ENCODE measurements around the gene DNAH9.
"Not testable (repeated sequence)": the region's sequence is repeated elsewhere in the genome, so short reads cannot be mapped to it uniquely, and the experiment has no call there.

The DNAH9 gene

DNA sequence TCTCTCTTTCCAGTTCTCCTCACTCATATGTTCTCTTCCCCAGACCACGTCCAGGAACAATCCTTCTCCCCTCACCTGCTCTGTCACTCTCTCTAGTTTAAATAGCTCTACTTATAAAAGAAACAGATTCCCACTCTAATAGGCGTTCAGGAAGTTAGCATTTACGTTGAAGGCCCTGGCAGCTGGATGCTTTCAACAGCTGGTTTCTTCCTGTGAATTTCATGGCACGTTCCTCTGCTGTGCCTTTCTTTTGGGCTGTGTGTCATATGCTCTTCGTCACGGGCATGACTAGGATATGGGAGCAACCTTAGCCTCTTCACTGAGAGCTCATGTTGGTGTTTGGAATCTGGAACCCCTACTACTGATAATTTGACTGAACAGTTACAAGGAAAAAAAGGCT, 325.8 kb downstream of the DNAH9 start:
- DNase-seq: no peak

DNA sequence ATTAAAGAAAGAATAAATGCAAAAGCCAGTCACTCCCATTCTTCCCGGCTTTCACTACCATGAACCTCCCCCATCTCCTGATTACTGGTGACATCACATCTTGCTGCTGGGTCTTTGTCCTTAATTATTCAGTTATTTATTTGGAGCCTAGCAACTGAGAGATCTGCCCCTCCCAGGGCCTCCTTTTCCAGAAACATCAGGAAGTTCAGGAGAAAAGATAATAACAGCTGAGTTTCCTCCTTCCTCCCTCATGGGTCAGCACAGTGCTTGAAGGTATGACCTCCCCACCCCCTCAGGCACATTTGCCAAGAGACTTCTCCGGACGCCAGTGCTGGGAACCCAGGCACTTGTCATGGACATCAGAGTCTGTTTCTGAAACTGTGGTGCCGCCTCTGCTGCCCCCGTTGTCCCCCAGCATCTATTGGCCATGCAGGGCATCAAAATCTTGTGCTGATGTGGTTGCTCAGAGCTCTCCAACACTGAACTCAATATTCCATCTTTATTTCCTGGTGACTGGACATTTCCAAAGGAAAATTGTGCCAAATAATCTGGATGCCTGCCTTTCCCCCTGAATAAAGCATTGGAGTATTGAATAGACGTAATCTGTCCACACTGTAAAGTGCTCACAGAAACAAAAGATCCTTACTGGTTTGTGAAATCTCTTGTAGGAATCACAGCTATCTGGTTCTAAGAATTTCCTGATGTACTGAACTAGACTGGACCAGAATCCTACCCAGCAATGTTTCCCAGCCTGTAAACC, 327.2 kb downstream of the DNAH9 start:
- no peak for DNase-seq

DNA sequence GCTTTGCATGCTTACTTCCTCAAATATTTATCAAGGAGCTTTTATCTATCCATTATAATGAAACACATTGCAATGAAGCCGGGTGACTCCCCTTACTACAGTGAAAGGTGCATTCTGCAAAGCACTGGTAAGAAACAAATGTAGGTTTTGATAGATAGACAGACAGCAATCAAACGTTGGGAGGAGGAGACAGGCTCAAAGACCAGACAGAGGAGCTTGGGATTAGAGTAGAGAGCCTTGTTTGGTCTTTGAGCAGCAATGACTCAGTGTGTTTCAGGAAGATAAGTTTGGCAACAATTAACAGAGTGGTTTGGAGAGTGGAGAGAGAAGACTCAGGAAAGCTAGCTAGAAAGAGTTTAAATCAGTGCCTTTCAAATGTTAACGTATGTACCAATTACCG, 330.2 kb downstream of the DNAH9 start:
- DNase-seq: no peak

DNA sequence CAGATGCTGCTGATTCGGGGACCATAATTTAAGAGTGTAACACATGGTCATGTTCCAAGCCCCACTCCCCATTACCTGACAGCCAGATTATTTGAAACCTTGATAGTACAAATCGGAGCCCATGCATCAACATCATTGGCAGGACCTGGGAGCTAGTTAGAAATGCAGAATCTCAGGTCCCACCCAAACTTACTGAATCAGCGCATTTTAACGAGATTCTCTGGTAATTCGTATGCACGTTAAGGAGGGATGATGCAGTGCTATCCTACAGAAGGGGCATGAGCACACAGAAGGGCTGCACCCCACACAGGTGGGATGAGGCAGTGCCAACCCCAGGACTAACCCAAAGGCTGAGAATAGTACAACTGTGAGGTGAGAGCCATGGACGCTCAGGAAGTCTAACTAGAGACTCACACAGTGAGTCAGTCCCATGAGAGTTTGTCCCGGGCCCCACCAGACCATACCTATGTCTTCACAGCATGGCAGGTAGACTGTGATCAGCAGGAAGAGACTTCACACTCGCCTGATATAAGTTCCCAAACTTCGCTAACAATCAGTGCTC, 334.1 kb downstream of the DNAH9 start:
- DNase-seq: no peak

DNA sequence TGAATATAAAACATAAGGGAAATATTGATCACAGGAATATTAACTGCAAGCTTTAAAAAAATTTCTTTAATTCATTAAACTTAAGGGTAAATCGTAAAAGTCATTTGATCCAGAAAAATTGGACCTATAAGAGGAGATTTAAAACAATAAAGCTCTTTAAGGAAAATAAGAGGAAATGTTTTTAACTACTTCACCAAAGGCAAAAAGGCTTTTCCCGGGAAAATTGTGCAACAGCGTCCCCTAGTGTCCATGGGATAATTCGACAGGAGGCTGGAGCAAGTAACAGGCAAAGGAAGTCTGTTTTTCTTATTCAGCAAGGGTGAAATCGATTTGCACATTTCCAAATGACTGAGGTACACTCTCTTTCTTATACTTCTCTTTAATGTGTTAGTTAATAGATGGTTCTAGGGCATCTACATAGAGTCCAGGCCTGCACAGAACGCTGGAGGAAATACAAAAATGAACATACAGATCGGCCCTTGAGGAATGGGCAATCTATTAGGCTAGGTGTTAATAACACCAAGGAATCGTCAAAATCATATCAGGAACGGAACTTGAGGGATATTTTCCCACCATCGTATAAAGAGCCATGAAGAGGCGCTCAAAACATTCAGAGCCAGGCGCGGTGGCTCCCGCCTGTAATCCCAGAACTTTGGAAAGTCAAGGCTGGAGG, 337.6 kb downstream of the DNAH9 start:
- DNase-seq: no peak

DNA sequence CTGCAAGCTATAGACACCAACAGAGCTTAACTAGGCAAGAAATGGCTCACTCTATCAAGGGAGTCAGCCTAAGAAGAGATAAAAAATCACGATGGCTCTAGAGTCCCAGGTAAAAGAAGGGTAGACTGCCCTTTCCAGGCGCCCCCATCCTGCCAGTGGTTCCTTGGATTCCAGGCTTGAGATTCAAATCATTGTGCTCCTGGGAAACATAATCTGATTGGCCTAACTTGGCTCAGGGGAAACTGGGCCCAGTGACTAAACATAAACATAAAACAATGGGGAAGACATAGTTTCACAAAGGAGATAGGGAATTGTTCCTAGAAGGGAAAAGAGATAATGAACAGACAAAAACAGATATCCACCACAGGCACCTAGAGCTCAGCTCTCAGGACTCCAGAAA, 342.6 kb downstream of the DNAH9 start:
- no peak for DNase-seq

DNA sequence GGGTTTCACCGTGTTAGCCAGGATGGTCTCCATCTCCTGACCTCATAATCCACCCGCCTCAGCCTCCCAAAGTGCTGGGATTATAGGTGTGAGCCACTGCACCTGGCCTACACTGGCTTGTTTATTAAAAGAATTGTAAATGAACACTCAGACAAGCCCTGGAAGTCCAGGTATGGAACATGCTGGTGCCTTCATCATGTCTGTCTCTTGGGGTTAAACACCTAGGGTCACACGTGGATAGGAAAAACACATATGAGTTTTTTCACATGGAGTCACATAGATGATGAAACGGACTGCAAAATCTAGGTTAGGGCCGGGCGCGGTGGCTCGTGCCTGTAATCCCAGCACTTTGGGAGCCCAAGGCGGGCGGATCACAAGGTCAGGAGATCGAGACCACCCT, 344.8 kb downstream of the DNAH9 start:
- DNase-seq: not testable (repeated sequence)

DNA sequence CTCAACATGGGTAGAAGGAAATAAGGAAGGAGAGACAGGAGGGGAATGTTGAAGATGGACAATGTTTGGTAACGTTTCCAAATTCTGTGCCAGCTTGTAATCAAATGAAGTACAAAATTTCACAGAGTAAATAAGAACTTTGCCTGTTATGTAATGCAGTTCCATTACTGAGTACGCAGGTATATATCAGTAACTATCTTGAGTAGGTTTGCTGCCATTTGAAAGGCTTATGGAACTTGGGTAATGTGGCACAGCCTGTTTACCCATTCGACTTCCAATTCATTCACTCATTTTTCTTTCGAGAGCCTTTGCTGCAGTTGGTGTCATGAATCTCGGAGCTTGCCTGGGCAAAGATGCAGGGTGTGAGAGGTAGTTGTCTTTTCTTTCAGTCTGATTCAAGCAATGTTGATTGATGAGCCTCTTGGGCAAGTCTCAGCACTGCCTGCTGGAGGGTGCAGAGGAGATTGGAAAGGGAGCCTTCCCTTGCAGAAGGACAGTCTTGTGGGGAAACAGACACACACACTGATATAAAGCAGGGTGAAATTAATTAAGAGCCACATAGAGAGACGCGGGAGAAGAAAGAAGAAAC, 345.6 kb downstream of the DNAH9 start:
- DNase-seq: no peak

DNA sequence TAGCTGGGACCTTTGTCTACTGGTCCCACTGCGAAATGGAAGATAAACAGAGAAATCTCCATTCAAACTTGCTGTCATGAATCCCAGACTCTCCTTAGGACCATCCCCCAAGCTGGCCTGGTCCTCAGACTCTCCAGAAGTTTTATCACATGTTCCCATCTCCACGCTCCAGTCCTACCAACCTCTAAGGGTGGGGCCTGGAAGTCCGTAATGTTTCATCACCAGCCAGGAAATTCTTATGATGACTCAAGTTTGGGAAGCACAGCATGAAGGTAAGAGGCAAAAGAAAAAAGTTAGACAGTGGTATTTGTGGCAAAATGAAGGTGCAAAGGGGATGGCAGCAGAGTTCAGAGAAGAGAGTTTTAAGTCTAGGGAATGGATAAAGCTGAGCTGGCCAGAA, 346.3 kb downstream of the DNAH9 start:
- no peak for DNase-seq

DNA sequence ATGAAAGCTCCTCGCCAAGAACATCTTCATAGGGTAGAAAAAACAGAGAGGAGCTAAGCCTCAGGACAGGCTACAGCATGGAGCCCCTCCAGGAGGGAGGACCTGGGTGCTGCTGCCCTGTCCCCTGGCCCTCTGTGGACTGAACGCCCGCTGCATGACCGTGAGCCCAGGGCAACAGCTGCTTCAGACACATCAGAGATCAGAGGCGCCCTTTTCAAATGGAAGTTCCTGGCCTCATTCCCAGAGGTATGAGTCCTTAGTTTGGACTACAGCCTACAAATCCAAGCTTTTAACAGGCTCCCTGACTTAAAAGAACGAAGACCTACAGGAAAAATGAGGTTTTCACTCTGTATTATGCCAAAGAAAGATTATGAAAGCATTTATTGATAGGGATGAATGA, 350.5 kb downstream of the DNAH9 start:
- no peak for DNase-seq

DNA sequence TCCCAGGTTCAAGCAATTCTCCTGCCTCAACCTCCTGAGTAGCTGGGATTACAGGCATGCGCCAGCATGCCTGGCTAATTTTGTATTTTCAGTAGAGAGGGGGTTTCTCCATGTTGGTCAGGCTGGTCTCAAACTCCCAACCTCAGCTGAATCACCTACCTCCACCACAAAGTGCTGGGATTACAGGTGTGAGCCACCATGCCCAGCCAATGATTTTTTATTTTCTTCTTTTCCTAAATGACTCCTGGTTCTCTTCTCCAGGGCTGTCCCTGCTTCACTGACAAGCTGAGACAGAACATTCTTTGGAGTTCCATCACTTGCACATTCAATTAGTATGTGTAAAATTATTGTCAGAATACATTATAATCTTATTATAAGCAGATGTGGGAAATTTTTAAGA, 351.3 kb downstream of the DNAH9 start:
- not testable (repeated sequence) for DNase-seq

DNA sequence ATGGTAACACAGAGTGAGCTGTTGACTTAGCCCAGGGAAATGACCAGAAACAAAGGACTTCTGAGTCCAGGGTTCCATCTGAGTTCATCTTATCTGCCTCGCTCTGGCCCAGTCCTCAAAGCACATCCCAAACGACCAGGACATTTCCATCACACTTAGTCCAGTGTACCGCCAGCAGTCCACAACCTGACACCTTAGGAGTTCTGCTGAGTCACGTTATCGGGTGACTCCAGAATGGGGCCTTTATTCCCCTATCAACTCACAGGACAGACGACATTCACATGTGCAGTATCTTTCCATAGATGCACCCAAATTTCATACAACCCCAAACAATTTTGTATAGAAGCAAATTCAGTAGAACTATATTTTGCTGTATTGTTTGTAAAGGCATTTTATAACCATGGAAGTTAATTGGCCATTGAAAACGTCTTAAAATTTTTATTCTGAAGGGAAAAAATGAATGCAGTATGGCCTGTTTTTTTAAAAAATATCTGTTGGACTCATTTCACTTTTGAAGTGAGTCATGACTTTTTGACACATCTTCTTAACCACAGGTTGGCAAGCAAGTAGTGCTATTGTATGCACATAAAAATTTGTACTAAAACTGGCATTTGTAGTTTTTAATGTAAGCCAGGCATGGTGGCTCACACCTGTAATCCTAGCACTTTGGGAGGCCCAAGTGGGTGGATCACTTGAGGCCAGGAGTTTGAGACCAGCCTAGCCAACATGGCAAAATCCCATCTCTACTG, 352.7 kb downstream of the DNAH9 start:
- no peak for DNase-seq

DNA sequence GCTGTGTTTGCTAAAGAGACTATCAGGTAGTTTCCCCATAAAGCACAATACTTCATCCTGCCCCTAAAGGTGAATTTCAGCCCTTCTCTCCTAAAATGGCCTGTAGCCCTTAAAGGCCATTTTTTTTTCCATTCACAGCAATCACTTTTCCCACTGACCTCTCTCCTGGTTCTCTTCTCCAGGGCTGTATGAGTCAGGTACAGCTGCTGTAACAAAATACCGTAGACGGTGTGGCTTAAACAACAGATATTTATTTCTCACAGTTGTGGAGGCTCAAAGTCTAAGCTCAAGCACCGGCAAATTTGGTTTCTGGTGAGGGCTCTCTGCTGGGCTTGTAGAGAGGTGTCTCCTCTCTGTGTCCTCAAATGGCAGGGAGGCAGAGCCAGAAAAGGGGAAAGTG, 354.3 kb downstream of the DNAH9 start:
- DNase-seq: no peak

DNA sequence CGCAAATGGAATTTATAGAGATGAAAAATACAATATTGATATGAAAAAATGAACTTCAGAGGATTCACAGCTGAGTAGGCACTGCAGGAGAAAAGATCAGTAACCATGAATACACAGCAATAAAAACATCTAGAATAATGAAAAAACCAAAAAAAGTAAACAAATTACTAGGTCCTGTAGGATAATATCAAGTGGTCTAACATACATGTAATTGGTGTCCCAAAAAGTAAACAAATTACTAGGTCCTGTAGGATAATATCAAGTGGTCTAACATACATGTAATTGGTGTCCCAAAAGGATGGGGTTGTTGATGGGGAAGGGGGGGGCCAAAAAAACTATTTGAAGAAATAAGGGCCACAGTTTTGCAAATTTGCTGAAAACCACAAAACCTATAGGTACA, 355.7 kb downstream of the DNAH9 start:
- no peak for DNase-seq

DNA sequence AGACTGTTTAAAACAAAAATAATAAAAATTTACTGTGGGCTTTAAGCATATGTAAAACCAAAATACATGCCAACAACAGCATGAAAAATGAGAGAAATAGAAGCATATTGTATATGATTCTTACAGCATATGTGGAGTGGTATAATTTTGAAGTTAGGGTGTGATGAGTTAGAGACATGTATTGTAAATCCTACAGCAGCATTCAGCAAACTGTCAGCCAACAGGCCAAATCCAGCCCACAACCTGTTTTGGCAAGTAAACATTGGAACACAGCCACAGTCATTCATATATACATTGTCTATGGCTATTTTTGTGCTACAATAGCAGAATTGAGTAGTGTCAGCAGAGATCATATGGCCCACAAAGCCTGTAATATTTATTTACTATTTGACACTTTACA, 356.7 kb downstream of the DNAH9 start:
- DNase-seq: no peak

DNA sequence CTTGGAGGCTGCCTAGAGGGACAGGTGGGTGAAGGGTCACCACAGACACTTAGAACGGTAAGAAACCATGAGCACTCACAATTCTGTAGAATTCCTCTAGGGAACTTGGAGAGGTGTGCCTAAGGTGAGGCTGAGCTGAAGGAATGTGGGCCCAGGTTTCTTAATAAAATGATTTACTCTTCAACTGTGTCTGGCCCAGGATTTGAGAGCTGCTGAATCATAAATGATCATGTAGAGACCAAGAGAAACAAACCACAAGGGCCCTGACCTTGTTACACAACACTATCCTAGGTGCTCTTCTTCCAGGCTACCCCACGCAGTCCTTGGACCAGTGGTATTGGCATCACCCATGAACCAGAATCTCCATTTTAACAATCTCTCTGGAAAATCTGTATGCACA, 371.3 kb downstream of the DNAH9 start:
- no peak for DNase-seq

DNA sequence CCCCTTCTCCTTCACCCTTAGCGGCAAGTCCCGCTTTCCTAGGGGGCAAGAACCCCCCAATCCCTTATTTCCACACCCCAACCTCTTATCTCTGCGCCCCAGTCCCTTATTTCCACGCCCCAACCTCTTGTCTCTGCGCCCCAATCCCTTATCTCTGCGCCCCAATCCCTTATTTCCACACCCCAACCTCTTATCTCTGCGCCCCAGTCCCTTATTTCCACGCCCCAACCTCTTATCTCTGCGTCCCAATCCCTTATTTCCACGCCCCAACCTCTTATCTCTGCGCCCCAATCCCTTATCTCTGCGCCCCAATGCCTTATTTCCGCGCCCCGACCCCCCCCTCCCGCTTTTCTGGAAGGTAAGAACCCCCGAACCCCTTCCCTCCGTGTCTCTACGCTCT, 374.5 kb downstream of the DNAH9 start:
- DNase-seq: not testable (repeated sequence)

DNA sequence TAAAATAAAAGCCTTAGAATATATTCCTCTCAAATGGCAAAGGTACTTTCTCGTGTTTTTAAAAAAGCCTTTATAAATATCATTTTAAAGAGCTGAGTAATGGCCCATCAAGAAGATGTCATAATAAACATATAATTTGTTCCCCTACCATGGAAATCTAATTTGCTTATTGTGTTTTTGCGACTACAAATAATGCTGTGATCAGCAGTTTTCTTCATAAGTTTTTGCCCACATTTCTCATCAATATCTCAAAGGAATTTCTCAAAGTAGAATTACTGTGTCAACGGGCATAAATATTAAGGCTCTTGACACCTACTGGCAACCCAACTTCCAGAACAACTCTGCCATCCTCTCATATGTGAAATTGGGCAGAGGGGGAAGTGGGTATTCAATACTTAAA, 381.5 kb downstream of the DNAH9 start:
- no peak for DNase-seq

DNA sequence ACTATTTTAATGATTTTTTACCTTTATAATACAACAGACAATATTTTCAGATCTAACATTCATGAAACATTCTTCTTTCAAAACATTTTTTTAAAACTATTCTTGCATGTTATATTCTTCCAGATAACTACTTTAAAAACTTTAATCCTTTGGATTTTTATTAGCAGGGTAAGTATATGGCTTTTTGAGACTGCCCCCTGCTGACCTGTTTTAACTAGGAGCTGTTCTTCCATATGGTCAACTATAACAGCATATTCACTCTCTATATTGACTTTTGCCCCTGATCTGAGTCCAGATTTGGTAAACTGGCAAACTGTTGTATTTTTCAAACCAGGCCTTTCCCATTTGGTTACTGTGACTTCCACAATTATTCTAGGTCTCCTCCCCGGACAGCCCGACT, 382.5 kb downstream of the DNAH9 start:
- no peak for DNase-seq

DNA sequence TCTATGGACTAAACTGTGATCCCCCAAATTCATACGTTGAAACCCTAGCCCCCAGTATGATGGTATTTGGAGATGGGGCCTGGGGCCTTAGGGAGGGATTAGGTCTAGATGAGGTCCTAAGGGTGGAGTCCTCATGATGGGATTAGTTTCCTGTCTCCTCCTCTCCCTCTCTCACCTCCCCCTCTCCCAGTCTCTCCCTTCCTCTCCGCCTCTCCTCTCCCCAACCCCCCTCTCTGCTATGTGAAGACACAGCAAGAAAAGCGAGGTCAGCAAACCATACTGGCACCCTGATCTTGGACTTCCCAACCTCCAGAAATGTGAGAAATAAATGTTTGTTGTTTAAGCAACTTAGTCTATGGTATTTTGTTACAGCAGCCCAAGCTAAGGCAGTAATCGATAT, 383.6 kb downstream of the DNAH9 start:
- no peak for DNase-seq

DNA sequence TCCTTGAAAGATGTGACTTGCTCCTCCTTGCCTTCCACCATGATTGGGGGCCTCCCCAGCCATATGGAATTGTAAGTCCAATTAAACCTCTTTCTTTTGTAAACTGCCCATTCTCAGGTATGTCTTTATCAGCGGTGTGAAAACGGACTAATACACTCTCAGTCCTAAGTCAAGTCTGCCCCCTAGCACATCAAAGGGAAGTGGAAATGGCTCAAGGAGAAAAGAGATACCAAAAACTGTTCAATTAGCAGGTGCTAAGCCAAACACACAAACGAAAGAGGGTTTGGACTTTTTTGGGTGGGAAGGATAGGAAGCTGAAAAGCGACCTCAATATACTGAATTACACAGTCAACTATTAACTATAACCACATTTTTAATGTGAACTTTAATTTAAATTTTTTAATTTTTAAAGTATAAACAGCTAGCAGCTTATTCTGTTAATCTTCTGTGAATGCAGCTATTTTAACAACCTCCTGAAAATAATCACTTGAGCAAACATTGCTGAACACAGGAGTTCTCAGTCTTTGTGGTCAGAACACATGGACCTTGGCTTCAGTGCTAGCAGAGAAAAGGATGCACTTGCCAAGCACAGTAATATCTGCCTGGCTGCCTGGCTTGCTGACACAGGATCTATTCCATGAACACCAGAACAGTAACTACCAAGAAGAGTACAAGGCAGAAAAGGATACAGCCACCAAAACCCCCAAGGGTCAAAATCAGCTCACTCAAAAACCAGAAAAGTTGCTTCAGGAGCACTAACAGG, 388.1 kb downstream of the DNAH9 start:
- no peak for DNase-seq

DNA sequence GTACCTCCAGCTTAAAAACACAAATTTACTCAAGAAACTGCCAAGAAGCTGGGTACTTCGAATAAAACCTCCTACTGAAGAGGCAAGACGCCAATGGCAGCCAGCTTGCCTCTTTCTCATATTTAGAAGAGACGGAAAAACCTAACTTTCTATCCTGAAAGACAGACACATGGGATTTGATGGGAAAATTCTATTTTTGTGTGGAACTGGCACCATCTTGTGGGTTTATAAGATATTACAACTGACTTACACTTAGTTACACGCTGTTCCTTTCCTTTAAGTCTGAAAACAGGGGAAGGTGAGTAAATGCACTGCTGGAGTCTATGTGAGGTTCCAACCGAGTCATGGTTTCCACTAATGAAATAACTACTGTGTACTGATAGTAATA, 388.7 kb downstream of the DNAH9 start:
- DNase-seq: no peak
